ENCODE data around the gene MPZL1. TPM values are rescaled to one million over a fixed set of nuclear protein-coding genes. Genes with fewer than 3 reads are reported as not detected.

MPZL1 gene
- total RNA-seq, 2 experiments from 2014 or later, result 1.2 to 1.5 TPM

GRCh38 chr1:167679714-167680113, 42.1 kb upstream of the MPZL1 start:
- Histone ChIP-seq H3K27ac (ENCODE audit: low read depth in 1 of 2, low read length in 2 of 2) (peak overlapping the region in 1 of 2 donors; percentile 22), H3K4me1 (ENCODE audit: insufficient read depth, low read length) (peaks cover 53% of the 10 kb centered on the region), H3K4me3 (ENCODE audit: low read length) (no peak overlapping the region), H3K9me3 (ENCODE audit: control insufficient read depth in 1 of 2, insufficient read depth in 1 of 2, low read length in 2 of 2) (no peaks in the 10 kb centered on the region), H3K36me3 (ENCODE audit: insufficient read depth, low read length) (peaks cover 83% of the 10 kb centered on the region), H3K27me3 (ENCODE audit: control insufficient read depth in 1 of 2, insufficient read depth in 2 of 2, low read length in 2 of 2) (no peaks in the 10 kb centered on the region)
- Mint-ChIP-seq H3K4me1 (ENCODE audit: low read depth) (peaks cover 6% of the 10 kb centered on the region), H3K27ac (no peak overlapping the region), H3K4me3 (no peak overlapping the region), H3K27me3 (no peaks in the 10 kb centered on the region), H3K9me3 (no peaks in the 10 kb centered on the region), H3K36me3 (ENCODE audit: low read depth) (peaks cover 34% of the 10 kb centered on the region)
- intact Hi-C loops (cut with DNase I, micrococcal nuclease), result loop anchor here in 1 of 2 experiments (5.0 kb wide), 1 partner anchor 37 kb away; no protein-coding TSS in a partner anchor
- DNase-seq (no peak), ATAC-seq (ENCODE audit: poor library complexity) (no peak)
- no peak for TF ChIP-seq CTCF (IDR thresholded peaks at IDR 0.05)
- ChIA-PET POLR2A (no interaction called here), CTCF (no interaction called here)

- Histone ChIP-seq H3K27ac (ENCODE audit: low read depth in 1 of 2, low read length in 2 of 2) (peak overlapping the region in 1 of 2 donors; percentile 17), H3K9me3 (ENCODE audit: control insufficient read depth in 1 of 2, insufficient read depth in 1 of 2, low read length in 2 of 2) (no peaks in the 10 kb centered on the region), H3K4me1 (ENCODE audit: insufficient read depth, low read length) (peaks cover 43% of the 10 kb centered on the region), H3K4me3 (ENCODE audit: low read length) (no peak overlapping the region), H3K36me3 (ENCODE audit: insufficient read depth, low read length) (peaks cover 89% of the 10 kb centered on the region), H3K27me3 (ENCODE audit: control insufficient read depth in 1 of 2, insufficient read depth in 2 of 2, low read length in 2 of 2) (no peaks in the 10 kb centered on the region)
- Mint-ChIP-seq H3K36me3 (ENCODE audit: low read depth) (peaks cover 42% of the 10 kb centered on the region), H3K9me3 (no peaks in the 10 kb centered on the region), H3K27me3 (no peaks in the 10 kb centered on the region), H3K27ac (no peak overlapping the region), H3K4me1 (ENCODE audit: low read depth) (peaks cover 5% of the 10 kb centered on the region), H3K4me3 (no peak overlapping the region)
- DNase-seq (no peak), ATAC-seq (ENCODE audit: poor library complexity) (no peak)
- POLR2A ChIA-PET, result no interaction called here
- intact Hi-C loops (cut with DNase I, micrococcal nuclease), result no loop called here
- CTCF ChIA-PET, result interaction anchor here (1.0 kb wide), 1 partner anchor 25 kb away, joined by 3 read pairs; no protein-coding TSS in a partner anchor
- TF ChIP-seq CTCF (IDR thresholded peaks at IDR 0.05), result no peak
These were observed 40.8 kb upstream of the MPZL1 start for GRCh38 chr1:167681024-167681423.

- no peak for TF ChIP-seq CTCF (IDR thresholded peaks at IDR 0.05)
These were observed 40.2 kb upstream of the MPZL1 start for GRCh38 chr1:167681451-167682098.

More at GRCh38 chr1:167681451-167682098, 40.2 kb upstream of the MPZL1 start:
- ChIA-PET POLR2A (no interaction called here), CTCF (interaction anchor here (1.0 kb wide), 1 partner anchor 25 kb away, joined by 3 read pairs; no protein-coding TSS in a partner anchor)
- intact Hi-C loops (cut with DNase I, micrococcal nuclease), result no loop called here
- H3K4me1 Mint-ChIP-seq (ENCODE audit: low read depth), result peaks cover 5% of the 10 kb centered on the region
- H3K27me3 Mint-ChIP-seq, result no peaks in the 10 kb centered on the region
- Histone ChIP-seq H3K4me3 (ENCODE audit: low read length) (no peak overlapping the region), H3K27me3 (ENCODE audit: control insufficient read depth in 1 of 2, insufficient read depth in 2 of 2, low read length in 2 of 2) (no peaks in the 10 kb centered on the region), H3K27ac (ENCODE audit: low read depth in 1 of 2, low read length in 2 of 2) (peak overlapping the region in 1 of 2 donors; percentile 17), H3K4me1 (ENCODE audit: insufficient read depth, low read length) (peaks cover 42% of the 10 kb centered on the region), H3K9me3 (ENCODE audit: control insufficient read depth in 1 of 2, insufficient read depth in 1 of 2, low read length in 2 of 2) (no peaks in the 10 kb centered on the region), H3K36me3 (ENCODE audit: insufficient read depth, low read length) (peaks cover 91% of the 10 kb centered on the region)
- no peak overlapping the region for H3K4me3 Mint-ChIP-seq
- H3K27ac Mint-ChIP-seq, result no peak overlapping the region
- DNase-seq (no peak), ATAC-seq (ENCODE audit: poor library complexity) (no peak)
- H3K9me3 Mint-ChIP-seq, result no peaks in the 10 kb centered on the region
- H3K36me3 Mint-ChIP-seq (ENCODE audit: low read depth), result peaks cover 44% of the 10 kb centered on the region
